H1 (cell line): Measurements from ENCODE around the gene AHR. TPM values are rescaled to one million over a fixed set of nuclear protein-coding genes. Genes with fewer than 3 reads are reported as not detected.

ENCODE experiments used
- CBX5 ChIP-seq: fragments of 300-800, 300-1000 bp; sonication (generic); IDR thresholded peaks from 2 replicates; pipeline ENCODE4 v1.7.1; 2016; ENCODE audit warnings: antibody characterized with exemption, low read length, low read depth
- CHD7 ChIP-seq: fragments of 300-600 bp; sonication (generic); IDR thresholded peaks from 2 replicates; pipeline ENCODE4 v1.7.1; 2012; ENCODE audit warnings: low read length, moderate library complexity, mild to moderate bottlenecking, inconsistent platforms; ENCODE audit not compliant: insufficient replicate concordance
- GTF2F1 ChIP-seq: IDR thresholded peaks from 2 replicates; pipeline ENCODE4 v1.6.1; 2012; ENCODE audit warnings: low read depth, low read length, improper control_type of control experiment, borderline replicate concordance
- JUN ChIP-seq: IDR thresholded peaks from 2 replicates; pipeline ENCODE4 v1.6.1; 2011; ENCODE audit warnings: low read depth, mild to moderate bottlenecking, improper control_type of control experiment, low read length
- KDM5A ChIP-seq: fragments of 200-600 bp; IDR thresholded peaks from 2 replicates; pipeline ENCODE4 v1.7.1; 2012; ENCODE audit warnings: mild to moderate bottlenecking, low read length, inconsistent platforms, mixed read lengths
- NANOG ChIP-seq: IDR thresholded peaks from 2 replicates; pipeline ENCODE4 v1.6.1; 2011; ENCODE audit warnings: low read length, low read depth, mild to moderate bottlenecking, inconsistent platforms; ENCODE audit not compliant: insufficient read depth, poor library complexity, severe bottlenecking
- NRF1 ChIP-seq: IDR thresholded peaks from 2 replicates; pipeline ENCODE4 v1.6.1; 2011; ENCODE audit warnings: mild to moderate bottlenecking, low read depth, low read length, improper control_type of control experiment
- POLR2A ChIP-seq, 2 experiments: IDR thresholded peaks; 1 replicate in 1 of 2; 2 replicates in 1 of 2; pipeline ENCODE4 v1.6.1; 2011; ENCODE audit warnings: low read depth in 2 of 2, low read length in 2 of 2, mild to moderate bottlenecking in 2 of 2; ENCODE audit errors: control extremely low read depth in 1 of 2
- RBBP5 ChIP-seq: IDR thresholded peaks from 2 replicates; pipeline ENCODE4 v1.7.1; 2012; ENCODE audit warnings: low read depth, mild to moderate bottlenecking, inconsistent platforms, low read length, moderate library complexity, borderline replicate concordance
- TAF1 ChIP-seq: IDR thresholded peaks from 2 replicates; pipeline ENCODE4 v1.6.1; 2011; ENCODE audit warnings: mild to moderate bottlenecking, low read depth, low read length
- TEAD4 ChIP-seq: IDR thresholded peaks from 2 replicates; pipeline ENCODE4 v1.6.1; 2012; ENCODE audit warnings: low read depth, low read length, inconsistent platforms, mixed read lengths
- polyA plus RNA-seq, 7 experiments: library from polyadenylated mRNA; depleted of rRNA in 3 of 7; stranded (reverse) in 5 of 7; unstranded in 2 of 7; fragments of >200 nt in 5 of 7; fragments of 200-250 nt in 2 of 7; gene quantifications; 1 replicate in 5 of 7; 2 replicates in 1 of 7; 4 replicates in 1 of 7; pipeline versions ENCODE4 v1.2.1 to v1.2.3, GENCODE V29; 2011 to 2013; ENCODE audit warnings: missing spikeins in 2 of 7, mixed read lengths in 2 of 7
- total RNA-seq: library from RNA; stranded (reverse); fragmentation: NEBNext Ultra II Directional; extraction: Animal tissue kit (Norgen Biotek cat#: 25700); gene quantifications from 2 replicates; pipeline ENCODE4 v1.2.1, GENCODE V29; 2021

AHR gene
- total and polyA plus RNA-seq, 2 of the 8 experiments (the other 6 are each of a cell fraction or from before 2014, with no cell fraction given) = 1.4 to 9.7 TPM

DNA sequence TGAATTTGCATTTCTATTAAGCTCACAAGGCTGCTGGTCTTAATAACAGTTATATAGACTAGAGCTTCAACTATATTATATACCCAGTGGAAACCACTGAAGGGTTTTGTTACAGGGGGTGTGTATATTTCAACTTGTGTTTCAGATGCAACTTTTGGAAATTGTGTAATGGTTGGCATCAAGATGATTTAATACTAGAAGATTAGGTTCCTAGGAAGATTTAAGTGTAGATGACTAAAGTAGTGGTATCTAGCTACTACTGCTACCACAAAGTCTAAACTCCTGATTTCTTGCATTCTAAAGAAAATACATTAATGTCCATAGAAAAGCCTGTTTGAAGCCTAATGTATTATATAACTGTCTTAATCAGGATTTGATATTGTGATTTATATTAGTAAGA lies 30.2 kb downstream of the AHR start (continued):
- no peak for TF ChIP-seq CHD7
- no peak for TF ChIP-seq TEAD4
- no peak for TF ChIP-seq CBX5
- TF ChIP-seq POLR2A (IDR thresholded peaks at IDR 0.05; ENCODE audit: control extremely low read depth in 1 of 2, low read depth in 2 of 2, low read length in 2 of 2) = no peak
- TF ChIP-seq RBBP5 = no peak
- TF ChIP-seq TAF1 = no peak
- no peak for TF ChIP-seq NRF1
- TF ChIP-seq NANOG = no peak
- TF ChIP-seq JUN = no peak
- TF ChIP-seq KDM5A = no peak
- TF ChIP-seq GTF2F1 = no peak
